Fibroblast of upper back skin (primary cell): ENCODE measurements around the gene SIGLEC11.
"Not testable (repeated sequence)": the region's sequence is repeated elsewhere in the genome, so short reads cannot be mapped to it uniquely, and the experiment has no call there.

Experiments used
- DNase-seq: peaks from one replicate; pipeline ENCODE4 v3.0.0-alpha.2; 2013

SIGLEC11 gene

GRCh38 chr19:49960980-49961379 is at the start of gene SIGLEC11:
Gene SIGLEC11, minus strand, starts transcription at chr19:49961172. Its CDS starts 91 bp downstream, at chr19:49961081.
- DNase-seq = not testable (repeated sequence)

GRCh38 chr19:50008532-50008931 is 47.6 kb upstream of the SIGLEC11 start:
- no peak for DNase-seq

- no peak for DNase-seq
These were observed 47.0 kb upstream of the SIGLEC11 start for GRCh38 chr19:50007947-50008346.

- DNase-seq = no peak
These were observed 46.2 kb upstream of the SIGLEC11 start for GRCh38 chr19:50007170-50007569.

- DNase-seq = no peak
These were observed 44.5 kb upstream of the SIGLEC11 start for GRCh38 chr19:50005428-50005827.

- peak; percentile 97 for DNase-seq
These were observed 42.9 kb upstream of the SIGLEC11 start for GRCh38 chr19:50003810-50004419.

- DNase-seq = no peak
These were observed 42.3 kb upstream of the SIGLEC11 start for GRCh38 chr19:50003254-50003788.

GRCh38 chr19:50002386-50002960 is 41.5 kb upstream of the SIGLEC11 start:
- DNase-seq = no peak

- no peak for DNase-seq
These were observed 40.8 kb upstream of the SIGLEC11 start for GRCh38 chr19:50001775-50002174.

GRCh38 chr19:50000841-50001557 is 40.0 kb upstream of the SIGLEC11 start:
- no peak for DNase-seq

- DNase-seq = no peak
These were observed 39.3 kb upstream of the SIGLEC11 start for GRCh38 chr19:50000038-50000840.

- DNase-seq = no peak
These were observed 38.5 kb upstream of the SIGLEC11 start for GRCh38 chr19:49999371-50000010.

- DNase-seq = no peak
These were observed 36.7 kb upstream of the SIGLEC11 start for GRCh38 chr19:49997709-49998108.

GRCh38 chr19:49988433-49988832 is 27.5 kb upstream of the SIGLEC11 start:
- DNase-seq = peak; percentile 36

- DNase-seq = no peak
These were observed 27.0 kb upstream of the SIGLEC11 start for GRCh38 chr19:49988007-49988406.

GRCh38 chr19:49987159-49987698 is 26.3 kb upstream of the SIGLEC11 start:
- DNase-seq = peak; percentile 90

- DNase-seq = no peak
These were observed 25.4 kb upstream of the SIGLEC11 start for GRCh38 chr19:49986354-49986753.

GRCh38 chr19:49985871-49986270 is 24.9 kb upstream of the SIGLEC11 start:
- no peak for DNase-seq

GRCh38 chr19:49984491-49984890 is 23.5 kb upstream of the SIGLEC11 start:
- DNase-seq = no peak

- peak; percentile 38 for DNase-seq
These were observed 22.8 kb upstream of the SIGLEC11 start for GRCh38 chr19:49983645-49984229.
